Mesothelial cell of epicardium (in vitro differentiated cells): ENCODE measurements around the gene CUBN. TPM values are rescaled to one million over a fixed set of nuclear protein-coding genes. Genes with fewer than 3 reads are reported as not detected.
A peak's percentile ranks its signal among the peaks of the same experiment; 100 is the strongest.

Source experiments
- DNase-seq, 2 experiments: peaks; one replicate each; pipeline ENCODE4 v3.0.0; 2021; ENCODE audit warnings: low spot score in 2 of 2; ENCODE audit not compliant: unreplicated experiment in 2 of 2
- H3K27ac Mint-ChIP-seq: 2 replicates; pipeline ENCODE4 v1.8.0; 2021; ENCODE audit warnings: mixed read lengths
- H3K27me3 Mint-ChIP-seq: 2 replicates; pipeline ENCODE4 v1.8.0; 2021; ENCODE audit warnings: low read depth, mixed read lengths
- H3K36me3 Mint-ChIP-seq: 2 replicates; pipeline ENCODE4 v1.8.0; 2021; ENCODE audit warnings: mixed read lengths
- H3K4me1 Mint-ChIP-seq: 2 replicates; pipeline ENCODE4 v1.8.0; 2021; ENCODE audit warnings: mixed read lengths
- H3K4me3 Mint-ChIP-seq: 2 replicates; pipeline ENCODE4 v1.8.0; 2021; ENCODE audit warnings: mild to moderate bottlenecking, moderate library complexity, mixed read lengths
- H3K9me3 Mint-ChIP-seq: 2 replicates; pipeline ENCODE4 v1.8.0; 2021; ENCODE audit warnings: mixed read lengths
- CTCF ChIP-seq: fragments of 200-600 bp; sonication (generic); IDR thresholded peaks from one replicate; pipeline ENCODE4 v1.5.0; 2021; ENCODE audit warnings: antibody characterized with exemption; ENCODE audit not compliant: unreplicated experiment
- total RNA-seq: library from RNA; stranded (reverse); gene quantifications from 3 replicates; pipeline ENCODE4 v1.2.1, GENCODE V29; 2021

The CUBN gene
- total RNA-seq, 1 donor from 2014 or later = 1.5 TPM

GRCh38 chr10:16950656-16951601, 178.7 kb downstream of the CUBN start:
- DNase-seq = no peak
- Mint-ChIP-seq H3K27ac (peak overlapping the region; percentile 82), H3K4me3 (no peak overlapping the region), H3K9me3 (no peaks in the 10 kb centered on the region), H3K4me1 (peaks cover 33% of the 10 kb centered on the region), H3K27me3 (no peaks in the 10 kb centered on the region), H3K36me3 (no peaks in the 10 kb centered on the region)
- TF ChIP-seq CTCF = no peak

GRCh38 chr10:16949816-16950215, 179.8 kb downstream of the CUBN start:
- Mint-ChIP-seq H3K4me3 (peak overlapping the region; percentile 24), H3K36me3 (no peaks in the 10 kb centered on the region), H3K4me1 (peaks cover 36% of the 10 kb centered on the region), H3K27ac (peak overlapping the region; percentile 59), H3K27me3 (no peaks in the 10 kb centered on the region), H3K9me3 (no peaks in the 10 kb centered on the region)
- no peak for TF ChIP-seq CTCF
- no peak for DNase-seq

GRCh38 chr10:16948361-16948760, 181.2 kb downstream of the CUBN start:
- no peaks in the 10 kb centered on the region for H3K36me3 Mint-ChIP-seq
- no peak for TF ChIP-seq CTCF
- no peaks in the 10 kb centered on the region for H3K9me3 Mint-ChIP-seq
- no peak for DNase-seq
- H3K27ac Mint-ChIP-seq = no peak overlapping the region
- no peaks in the 10 kb centered on the region for H3K27me3 Mint-ChIP-seq
- no peak overlapping the region for H3K4me3 Mint-ChIP-seq
- H3K4me1 Mint-ChIP-seq = peaks cover 46% of the 10 kb centered on the region

GRCh38 chr10:16947069-16947468, 182.5 kb downstream of the CUBN start:
- DNase-seq = no peak
- Mint-ChIP-seq H3K27ac (no peak overlapping the region), H3K27me3 (no peaks in the 10 kb centered on the region), H3K4me3 (no peak overlapping the region), H3K36me3 (no peaks in the 10 kb centered on the region), H3K4me1 (peaks cover 38% of the 10 kb centered on the region), H3K9me3 (no peaks in the 10 kb centered on the region)
- TF ChIP-seq CTCF = no peak

- no peaks in the 10 kb centered on the region for H3K27me3 Mint-ChIP-seq
- TF ChIP-seq CTCF = no peak
- peaks cover 23% of the 10 kb centered on the region for H3K4me1 Mint-ChIP-seq
- H3K4me3 Mint-ChIP-seq = no peak overlapping the region
- peak overlapping the region; percentile 6 for H3K27ac Mint-ChIP-seq
- no peaks in the 10 kb centered on the region for H3K36me3 Mint-ChIP-seq
- H3K9me3 Mint-ChIP-seq = no peaks in the 10 kb centered on the region
- no peak for DNase-seq
These were observed 184.0 kb downstream of the CUBN start for GRCh38 chr10:16945593-16945992.
